HL-60 (cell line): ENCODE measurements around the gene LHFPL6.

Experiments used
- REST ChIP-seq: IDR thresholded peaks from 2 replicates; pipeline ENCODE4 v1.6.1; 2012; ENCODE audit warnings: low read depth; ENCODE audit not compliant: insufficient replicate concordance
- TF ChIP-seq, protein P1 (sequence below): IDR thresholded peaks from one replicate; pipeline ENCODE4 v1.5.1; 2011; ENCODE audit warnings: low read length, control low read depth, inconsistent platforms; ENCODE audit not compliant: insufficient read depth

- TF ChIP-seq, protein P1, sequence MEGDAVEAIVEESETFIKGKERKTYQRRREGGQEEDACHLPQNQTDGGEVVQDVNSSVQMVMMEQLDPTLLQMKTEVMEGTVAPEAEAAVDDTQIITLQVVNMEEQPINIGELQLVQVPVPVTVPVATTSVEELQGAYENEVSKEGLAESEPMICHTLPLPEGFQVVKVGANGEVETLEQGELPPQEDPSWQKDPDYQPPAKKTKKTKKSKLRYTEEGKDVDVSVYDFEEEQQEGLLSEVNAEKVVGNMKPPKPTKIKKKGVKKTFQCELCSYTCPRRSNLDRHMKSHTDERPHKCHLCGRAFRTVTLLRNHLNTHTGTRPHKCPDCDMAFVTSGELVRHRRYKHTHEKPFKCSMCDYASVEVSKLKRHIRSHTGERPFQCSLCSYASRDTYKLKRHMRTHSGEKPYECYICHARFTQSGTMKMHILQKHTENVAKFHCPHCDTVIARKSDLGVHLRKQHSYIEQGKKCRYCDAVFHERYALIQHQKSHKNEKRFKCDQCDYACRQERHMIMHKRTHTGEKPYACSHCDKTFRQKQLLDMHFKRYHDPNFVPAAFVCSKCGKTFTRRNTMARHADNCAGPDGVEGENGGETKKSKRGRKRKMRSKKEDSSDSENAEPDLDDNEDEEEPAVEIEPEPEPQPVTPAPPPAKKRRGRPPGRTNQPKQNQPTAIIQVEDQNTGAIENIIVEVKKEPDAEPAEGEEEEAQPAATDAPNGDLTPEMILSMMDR = no peak
- no peak for TF ChIP-seq REST
Observed at GRCh38 chr13:39577838-39578491, 25.0 kb downstream of the LHFPL6 start.
